Measurements from ENCODE around the gene RDH16.

RDH16 gene

GRCh38 chr12:56957229-56958052 is at the start of gene RDH16:
TSS of gene RDH16 (minus strand) at chr12:56957608. CDS start at chr12:56957462, 146 bp downstream.
- DNase-seq: no peak

DNA sequence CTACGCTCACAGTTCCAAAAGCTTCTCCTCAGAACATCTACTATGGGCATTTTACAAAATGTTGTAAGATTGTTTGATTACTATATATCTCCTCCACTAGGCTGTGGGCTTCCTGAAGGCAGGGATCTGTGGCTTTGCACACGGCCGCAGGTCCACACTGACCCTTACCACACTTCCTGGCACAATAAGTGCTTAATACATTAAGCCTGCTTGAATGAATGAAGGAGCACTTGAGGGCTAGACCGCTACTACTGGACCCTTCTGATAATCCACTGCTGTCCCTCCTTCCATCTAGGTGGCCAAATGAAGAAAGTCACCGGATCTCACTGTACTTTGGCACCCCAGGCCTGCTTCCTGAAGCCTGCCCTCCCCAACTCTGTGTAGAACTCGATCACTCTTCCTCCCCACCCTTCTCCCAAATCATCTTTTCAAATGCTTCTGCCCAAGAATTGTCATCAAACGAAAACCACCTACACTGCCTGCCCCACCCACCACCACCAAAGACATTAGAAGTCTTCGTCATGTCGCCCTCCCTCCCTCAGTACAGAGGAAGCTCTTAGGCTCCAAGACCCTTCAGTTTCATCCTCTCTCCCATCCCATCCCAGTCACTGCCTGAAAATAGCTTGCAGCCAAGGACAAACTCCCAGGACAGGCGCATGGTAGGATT is 49.5 kb upstream of the RDH16 start:
- DNase-seq: no peak

GRCh38 chr12:57005980-57006808 is 48.8 kb upstream of the RDH16 start, which contains the start of gene ZBTB39:
TSS of gene ZBTB39 (minus strand) at chr12:57006546. CDS start at chr12:57004917, 1,629 bp downstream.
- peak; percentile 27 for DNase-seq

DNA sequence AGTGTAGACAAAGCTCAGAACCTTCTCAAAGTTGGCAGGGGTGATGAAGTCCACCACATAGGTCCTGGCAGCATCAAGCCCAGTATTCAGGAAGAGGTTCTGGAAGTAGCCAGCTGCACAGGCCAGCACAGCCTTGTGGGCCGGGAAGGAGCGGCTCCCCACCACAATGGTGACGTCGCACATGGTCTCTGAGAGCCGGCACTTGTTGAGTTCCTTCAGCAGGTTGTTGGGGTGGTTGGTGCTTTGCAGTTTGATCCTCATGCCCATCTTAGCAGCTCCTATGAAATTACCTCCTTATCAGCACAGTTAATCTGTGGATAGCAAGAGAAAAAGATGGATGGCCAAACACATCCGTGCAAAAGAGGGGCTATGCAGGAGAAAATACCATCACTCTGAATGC is 47.2 kb upstream of the RDH16 start:
- DNase-seq: no peak

DNA sequence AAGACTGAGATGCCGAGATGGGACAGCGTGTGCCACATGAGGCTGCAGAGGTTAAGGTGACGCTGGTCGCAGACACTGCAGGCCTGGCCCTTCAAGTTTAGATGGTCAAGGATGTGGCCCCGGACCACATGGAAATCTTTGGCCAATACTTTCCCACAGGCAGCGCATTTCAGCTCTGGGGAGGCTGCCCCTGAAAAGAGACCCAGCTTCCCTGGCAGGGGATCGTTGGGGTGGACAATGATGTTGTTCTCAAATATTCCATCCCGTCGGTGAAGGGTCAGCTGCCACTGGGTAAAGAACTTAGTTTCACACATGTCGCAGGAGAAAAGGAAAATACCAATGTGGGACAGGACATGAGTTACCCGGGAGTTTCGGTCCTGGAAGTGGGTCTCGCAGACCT is 46.0 kb upstream of the RDH16 start:
- DNase-seq: no peak

- DNase-seq: peak; percentile 46
Observed at GRCh38 chr12:57001448-57001906, 44.1 kb upstream of the RDH16 start.

DNA sequence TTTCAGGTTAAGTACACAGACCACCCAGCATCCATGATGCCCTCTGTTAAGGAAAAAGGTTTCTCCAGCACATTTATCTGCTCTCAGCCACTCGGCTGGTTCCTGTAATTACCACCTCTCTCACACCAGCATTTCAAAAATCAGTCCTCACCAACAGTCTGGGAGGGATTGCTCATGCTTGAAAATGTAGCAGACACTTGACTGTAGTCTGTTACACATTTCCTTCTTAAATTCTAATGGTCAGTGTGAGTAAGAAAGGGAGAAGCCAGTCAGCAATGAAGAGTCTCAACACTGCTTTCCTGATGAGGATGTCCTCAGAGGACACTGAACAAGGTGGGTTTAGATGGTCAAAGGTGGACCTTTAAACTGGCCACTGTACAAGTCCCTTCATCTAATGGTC is 43.0 kb upstream of the RDH16 start:
- DNase-seq: peak; percentile 39

- no peak for DNase-seq
Observed at GRCh38 chr12:56999456-56999855, 42.0 kb upstream of the RDH16 start.

- no peak for DNase-seq
Observed at GRCh38 chr12:56998981-56999380, 41.6 kb upstream of the RDH16 start.

- DNase-seq: no peak
Observed at GRCh38 chr12:56998316-56998715, 40.9 kb upstream of the RDH16 start.

DNA sequence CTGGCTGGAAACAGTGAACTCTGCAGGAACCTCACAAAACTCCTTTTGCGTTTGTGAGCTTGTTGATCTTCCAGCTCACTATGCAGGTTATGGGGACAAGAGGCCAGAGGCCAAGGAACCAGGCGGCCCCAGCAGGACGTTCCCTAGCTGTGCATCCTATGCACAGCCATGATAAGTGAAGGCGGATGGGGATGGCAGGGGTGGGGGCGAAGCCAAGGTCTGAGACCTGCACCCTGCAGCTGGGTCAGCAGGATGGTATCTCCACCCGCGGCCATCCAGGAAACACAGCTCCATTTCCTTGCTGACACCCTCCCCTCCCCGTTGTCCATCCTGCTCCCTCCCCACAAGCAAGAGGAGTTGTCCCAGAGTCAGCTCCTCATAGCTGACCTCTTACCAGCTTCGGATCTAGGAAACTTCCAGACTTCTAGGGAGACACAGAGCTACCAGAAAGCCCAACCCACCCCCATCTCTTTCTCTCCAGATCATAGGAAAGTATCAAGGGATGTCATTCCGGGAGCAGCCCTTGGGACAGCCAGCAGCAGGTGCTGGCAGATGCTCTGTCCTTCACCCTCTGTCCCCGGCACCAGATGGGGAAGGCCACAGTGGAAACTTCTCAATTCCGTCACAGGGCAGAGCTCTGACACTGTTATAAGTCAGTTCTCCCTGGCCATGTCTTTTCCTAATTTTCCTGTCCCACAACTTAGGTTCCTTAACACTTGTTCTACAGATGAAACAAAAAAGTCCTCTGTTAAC is 39.6 kb upstream of the RDH16 start:
- DNase-seq: no peak

DNA sequence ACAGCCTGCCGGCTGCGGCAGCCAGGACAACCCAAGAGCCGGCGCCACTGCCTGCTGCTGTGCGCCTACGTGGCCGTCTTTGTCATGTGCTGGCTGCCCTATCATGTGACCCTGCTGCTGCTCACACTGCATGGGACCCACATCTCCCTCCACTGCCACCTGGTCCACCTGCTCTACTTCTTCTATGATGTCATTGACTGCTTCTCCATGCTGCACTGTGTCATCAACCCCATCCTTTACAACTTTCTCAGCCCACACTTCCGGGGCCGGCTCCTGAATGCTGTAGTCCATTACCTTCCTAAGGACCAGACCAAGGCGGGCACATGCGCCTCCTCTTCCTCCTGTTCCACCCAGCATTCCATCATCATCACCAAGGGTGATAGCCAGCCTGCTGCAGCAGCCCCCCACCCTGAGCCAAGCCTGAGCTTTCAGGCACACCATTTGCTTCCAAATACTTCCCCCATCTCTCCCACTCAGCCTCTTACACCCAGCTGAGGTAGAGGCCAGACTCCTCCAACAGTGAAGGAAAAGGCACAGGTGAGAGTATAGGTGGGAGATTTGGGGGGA is 38.6 kb upstream of the RDH16 start:
- no peak for DNase-seq

DNA sequence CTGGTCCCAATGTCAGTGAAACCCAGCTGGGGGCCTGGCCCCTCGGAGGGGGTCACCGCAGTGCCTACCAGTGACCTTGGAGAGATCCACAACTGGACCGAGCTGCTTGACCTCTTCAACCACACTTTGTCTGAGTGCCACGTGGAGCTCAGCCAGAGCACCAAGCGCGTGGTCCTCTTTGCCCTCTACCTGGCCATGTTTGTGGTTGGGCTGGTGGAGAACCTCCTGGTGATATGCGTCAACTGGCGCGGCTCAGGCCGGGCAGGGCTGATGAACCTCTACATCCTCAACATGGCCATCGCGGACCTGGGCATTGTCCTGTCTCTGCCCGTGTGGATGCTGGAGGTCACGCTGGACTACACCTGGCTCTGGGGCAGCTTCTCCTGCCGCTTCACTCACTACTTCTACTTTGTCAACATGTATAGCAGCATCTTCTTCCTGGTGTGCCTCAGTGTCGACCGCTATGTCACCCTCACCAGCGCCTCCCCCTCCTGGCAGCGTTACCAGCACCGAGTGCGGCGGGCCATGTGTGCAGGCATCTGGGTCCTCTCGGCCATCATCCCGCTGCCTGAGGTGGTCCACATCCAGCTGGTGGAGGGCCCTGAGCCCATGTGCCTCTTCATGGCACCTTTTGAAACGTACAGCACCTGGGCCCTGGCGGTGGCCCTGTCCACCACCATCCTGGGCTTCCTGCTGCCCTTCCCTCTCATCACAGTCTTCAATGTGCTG is 38.0 kb upstream of the RDH16 start:
- no peak for DNase-seq

GRCh38 chr12:56994231-56994746 is 36.9 kb upstream of the RDH16 start:
- no peak for DNase-seq

- DNase-seq: no peak
Observed at GRCh38 chr12:56993346-56993745, 35.9 kb upstream of the RDH16 start.

- no peak for DNase-seq
Observed at GRCh38 chr12:56991319-56992246, 34.2 kb upstream of the RDH16 start.

DNA sequence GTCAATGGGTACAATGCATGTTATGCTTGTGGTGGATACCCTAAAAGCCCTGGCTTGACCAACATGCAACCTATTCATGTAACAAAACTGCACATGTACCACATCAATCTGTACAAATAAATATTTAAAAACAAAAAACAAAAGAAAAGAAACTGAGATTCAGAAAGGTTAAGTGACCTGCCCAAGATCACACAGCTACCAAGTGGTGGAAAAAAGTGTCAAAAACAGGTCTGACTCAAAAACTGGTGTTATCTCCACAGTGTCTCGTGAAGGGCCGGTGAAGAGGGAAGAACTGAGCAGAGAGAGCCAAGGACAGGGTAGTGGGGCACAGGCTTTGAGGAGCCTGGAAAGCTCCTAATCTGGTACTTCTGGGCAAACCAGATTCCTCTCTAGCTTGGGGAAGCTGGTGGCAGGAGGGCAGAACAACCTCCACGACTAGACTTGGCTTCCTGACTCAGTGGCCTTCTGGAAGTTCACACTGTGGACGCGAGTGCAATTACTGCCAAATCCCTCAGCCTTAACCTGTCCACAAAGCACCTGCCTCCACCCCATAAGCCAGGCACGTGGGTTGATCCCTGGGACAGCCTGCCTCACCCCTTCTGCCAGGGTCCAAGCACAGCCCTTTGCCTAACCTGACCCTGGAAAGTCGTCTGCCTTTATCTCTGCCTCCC is 33.4 kb upstream of the RDH16 start:
- DNase-seq: no peak

GRCh38 chr12:56989861-56990610 is 32.6 kb upstream of the RDH16 start:
- no peak for DNase-seq

All from kidney glomerular epithelial cell (primary cell).